Measurements from ENCODE around the gene DPP10. TPM values are rescaled to one million over a fixed set of nuclear protein-coding genes. Genes with fewer than 3 reads are reported as not detected.

DPP10 gene
- total and polyA plus RNA-seq, 9 donors: 0.26 to 2.1 (median 0.83) TPM

DNA sequence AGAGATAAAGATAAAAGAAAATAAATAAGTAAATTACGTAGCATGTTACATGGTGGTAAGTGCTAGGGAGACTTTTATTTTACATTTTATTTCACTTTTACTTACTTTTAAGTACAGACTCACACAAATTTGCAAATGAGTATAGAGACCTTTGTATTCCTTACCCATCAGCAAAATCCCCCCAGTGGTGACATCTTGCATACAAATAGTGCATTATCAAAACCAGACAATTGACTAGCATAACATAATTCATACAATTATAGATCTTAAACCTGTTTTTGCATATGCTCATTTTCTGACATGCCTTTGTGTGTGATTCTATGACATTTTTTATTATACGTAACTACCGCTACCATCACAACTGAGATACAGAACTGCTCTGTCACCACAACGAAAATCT is 1099.4 kb downstream of the DPP10 start:
- WGBS (ENCODE audit: insufficient coverage): no CpG with 5 or more reads among the region's 4 CpGs
- H3K27ac ChIP-seq (ENCODE audit: low read length): no peak overlapping the region
- no peak overlapping the region for H3K4me3 ChIP-seq (ENCODE audit: low read length)
- H3K36me3 ChIP-seq (ENCODE audit: control insufficient read depth, insufficient read depth, low read length): no peaks in the 10 kb centered on the region
- no peaks in the 10 kb centered on the region for H3K27me3 ChIP-seq (ENCODE audit: control insufficient read depth, insufficient read depth, low read length)
- no peak for DNase-seq
- H3K9me3 ChIP-seq (replicated peaks; ENCODE audit: control insufficient read depth, low read depth, low read length): no peaks in the 10 kb centered on the region
- no peaks in the 10 kb centered on the region for H3K4me1 ChIP-seq (ENCODE audit: control insufficient read depth, insufficient read depth, low read length)

- H3K4me1 ChIP-seq (ENCODE audit: control insufficient read depth, insufficient read depth, low read length): no peaks in the 10 kb centered on the region
- DNase-seq: no peak
- WGBS (ENCODE audit: insufficient coverage): 21% methylated on average over 1 of the region's 1 CpG
- H3K4me3 ChIP-seq (ENCODE audit: low read length): no peak overlapping the region
- H3K27ac ChIP-seq (ENCODE audit: low read length): no peak overlapping the region
- no peaks in the 10 kb centered on the region for H3K9me3 ChIP-seq (replicated peaks; ENCODE audit: control insufficient read depth, low read depth, low read length)
- H3K27me3 ChIP-seq (ENCODE audit: control insufficient read depth, insufficient read depth, low read length): no peaks in the 10 kb centered on the region
- H3K36me3 ChIP-seq (ENCODE audit: control insufficient read depth, insufficient read depth, low read length): no peaks in the 10 kb centered on the region
Observed at GRCh38 chr2:115542331-115542730, 1099.9 kb downstream of the DPP10 start.

DNA sequence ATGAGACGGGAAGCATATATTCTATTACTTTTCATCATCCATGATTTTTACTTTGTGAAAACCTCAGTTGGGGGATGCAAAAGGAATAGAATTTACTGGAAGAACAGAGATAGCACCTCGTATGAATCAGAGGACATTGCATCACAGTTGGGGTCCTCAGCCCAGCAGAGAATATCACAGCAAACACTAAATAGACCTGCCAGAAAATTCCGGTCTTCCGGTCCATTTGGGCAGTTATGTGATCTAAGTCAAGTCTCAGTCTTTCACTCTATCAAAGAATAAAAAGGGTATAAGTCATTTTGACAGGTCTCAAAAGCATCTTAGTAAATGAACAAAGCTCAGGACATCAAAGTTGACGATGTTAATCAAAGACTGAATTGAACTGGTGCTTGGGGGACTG is 1100.6 kb downstream of the DPP10 start:
- H3K27me3 ChIP-seq (ENCODE audit: control insufficient read depth, insufficient read depth, low read length): no peaks in the 10 kb centered on the region
- no peak overlapping the region for H3K27ac ChIP-seq (ENCODE audit: low read length)
- DNase-seq: no peak
- H3K9me3 ChIP-seq (replicated peaks; ENCODE audit: control insufficient read depth, low read depth, low read length): no peaks in the 10 kb centered on the region
- no peaks in the 10 kb centered on the region for H3K4me1 ChIP-seq (ENCODE audit: control insufficient read depth, insufficient read depth, low read length)
- H3K36me3 ChIP-seq (ENCODE audit: control insufficient read depth, insufficient read depth, low read length): no peaks in the 10 kb centered on the region
- H3K4me3 ChIP-seq (ENCODE audit: low read length): no peak overlapping the region
- no CpG with 5 or more reads among the region's 5 CpGs for WGBS (ENCODE audit: insufficient coverage)

- Histone ChIP-seq H3K27ac (ENCODE audit: low read length) (no peak overlapping the region), H3K4me3 (ENCODE audit: low read length) (no peak overlapping the region), H3K4me1 (ENCODE audit: control insufficient read depth, insufficient read depth, low read length) (no peaks in the 10 kb centered on the region), H3K36me3 (ENCODE audit: control insufficient read depth, insufficient read depth, low read length) (no peaks in the 10 kb centered on the region), H3K27me3 (ENCODE audit: control insufficient read depth, insufficient read depth, low read length) (no peaks in the 10 kb centered on the region), H3K9me3 (replicated peaks; ENCODE audit: control insufficient read depth, low read depth, low read length) (no peaks in the 10 kb centered on the region)
- DNase-seq: no peak
- no CpG with 5 or more reads among the region's 4 CpGs for WGBS (ENCODE audit: insufficient coverage)
Observed at GRCh38 chr2:115543461-115543860, 1101.0 kb downstream of the DPP10 start.

DNA sequence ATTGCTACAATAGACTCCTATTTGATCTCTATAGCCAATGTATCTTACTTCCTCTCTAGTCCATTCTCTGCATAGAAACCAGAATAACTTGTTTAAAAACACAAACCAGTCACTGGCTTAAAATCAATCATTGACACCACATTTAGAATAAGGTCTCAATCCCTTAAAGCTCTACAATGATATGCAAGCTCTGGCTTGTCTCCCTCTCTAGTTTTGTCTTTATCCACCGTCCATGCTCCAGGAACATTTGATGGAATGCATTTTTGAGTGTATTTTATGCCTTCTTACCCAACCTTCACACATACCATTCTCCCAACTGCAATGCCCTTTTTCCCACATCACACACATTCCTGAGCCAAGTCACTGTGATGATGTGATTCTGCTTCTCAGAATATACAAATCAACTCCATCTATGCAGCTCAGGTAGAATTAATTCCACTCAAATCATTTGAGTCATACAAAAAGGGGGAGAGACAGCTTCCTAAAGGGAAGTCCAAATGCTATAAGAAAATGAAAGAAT is 1107.2 kb downstream of the DPP10 start:
- no peaks in the 10 kb centered on the region for H3K4me1 ChIP-seq (ENCODE audit: control insufficient read depth, insufficient read depth, low read length)
- WGBS (ENCODE audit: insufficient coverage): no CpG with 5 or more reads among the region's 1 CpG
- H3K27ac ChIP-seq (ENCODE audit: low read length): no peak overlapping the region
- H3K4me3 ChIP-seq (ENCODE audit: low read length): no peak overlapping the region
- DNase-seq: no peak
- no peaks in the 10 kb centered on the region for H3K36me3 ChIP-seq (ENCODE audit: control insufficient read depth, insufficient read depth, low read length)
- H3K27me3 ChIP-seq (ENCODE audit: control insufficient read depth, insufficient read depth, low read length): no peaks in the 10 kb centered on the region
- H3K9me3 ChIP-seq (replicated peaks; ENCODE audit: control insufficient read depth, low read depth, low read length): no peaks in the 10 kb centered on the region

GRCh38 chr2:115552726-115553125 is 1110.3 kb downstream of the DPP10 start:
- no CpG with 5 or more reads among the region's 2 CpGs for WGBS (ENCODE audit: insufficient coverage)
- H3K4me3 ChIP-seq (ENCODE audit: low read length): no peak overlapping the region
- H3K27ac ChIP-seq (ENCODE audit: low read length): no peak overlapping the region
- no peaks in the 10 kb centered on the region for H3K4me1 ChIP-seq (ENCODE audit: control insufficient read depth, insufficient read depth, low read length)
- H3K36me3 ChIP-seq (ENCODE audit: control insufficient read depth, insufficient read depth, low read length): no peaks in the 10 kb centered on the region
- DNase-seq: no peak
- H3K27me3 ChIP-seq (ENCODE audit: control insufficient read depth, insufficient read depth, low read length): no peaks in the 10 kb centered on the region
- H3K9me3 ChIP-seq (replicated peaks; ENCODE audit: control insufficient read depth, low read depth, low read length): no peaks in the 10 kb centered on the region

- DNase-seq: no peak
- Histone ChIP-seq H3K4me3 (ENCODE audit: low read length) (no peak overlapping the region), H3K27ac (ENCODE audit: low read length) (no peak overlapping the region), H3K9me3 (replicated peaks; ENCODE audit: control insufficient read depth, low read depth, low read length) (no peaks in the 10 kb centered on the region), H3K36me3 (ENCODE audit: control insufficient read depth, insufficient read depth, low read length) (no peaks in the 10 kb centered on the region), H3K27me3 (ENCODE audit: control insufficient read depth, insufficient read depth, low read length) (no peaks in the 10 kb centered on the region), H3K4me1 (ENCODE audit: control insufficient read depth, insufficient read depth, low read length) (no peaks in the 10 kb centered on the region)
Observed at GRCh38 chr2:115554153-115554552, 1111.7 kb downstream of the DPP10 start.

- Histone ChIP-seq H3K27me3 (ENCODE audit: control insufficient read depth, insufficient read depth, low read length) (no peaks in the 10 kb centered on the region), H3K4me3 (ENCODE audit: low read length) (no peak overlapping the region), H3K27ac (ENCODE audit: low read length) (no peak overlapping the region), H3K4me1 (ENCODE audit: control insufficient read depth, insufficient read depth, low read length) (no peaks in the 10 kb centered on the region), H3K9me3 (replicated peaks; ENCODE audit: control insufficient read depth, low read depth, low read length) (no peaks in the 10 kb centered on the region), H3K36me3 (ENCODE audit: control insufficient read depth, insufficient read depth, low read length) (no peaks in the 10 kb centered on the region)
- no CpG with 5 or more reads among the region's 1 CpG for WGBS (ENCODE audit: insufficient coverage)
- DNase-seq: no peak
Observed at GRCh38 chr2:115558725-115559124, 1116.3 kb downstream of the DPP10 start.

GRCh38 chr2:115560666-115561065 is 1118.2 kb downstream of the DPP10 start:
- Histone ChIP-seq H3K4me3 (ENCODE audit: low read length) (no peak overlapping the region), H3K27me3 (ENCODE audit: control insufficient read depth, insufficient read depth, low read length) (no peaks in the 10 kb centered on the region), H3K4me1 (ENCODE audit: control insufficient read depth, insufficient read depth, low read length) (no peaks in the 10 kb centered on the region), H3K9me3 (replicated peaks; ENCODE audit: control insufficient read depth, low read depth, low read length) (no peaks in the 10 kb centered on the region), H3K27ac (ENCODE audit: low read length) (no peak overlapping the region), H3K36me3 (ENCODE audit: control insufficient read depth, insufficient read depth, low read length) (no peaks in the 10 kb centered on the region)
- no peak for DNase-seq
- WGBS (ENCODE audit: insufficient coverage): no CpG with 5 or more reads among the region's 4 CpGs

DNA sequence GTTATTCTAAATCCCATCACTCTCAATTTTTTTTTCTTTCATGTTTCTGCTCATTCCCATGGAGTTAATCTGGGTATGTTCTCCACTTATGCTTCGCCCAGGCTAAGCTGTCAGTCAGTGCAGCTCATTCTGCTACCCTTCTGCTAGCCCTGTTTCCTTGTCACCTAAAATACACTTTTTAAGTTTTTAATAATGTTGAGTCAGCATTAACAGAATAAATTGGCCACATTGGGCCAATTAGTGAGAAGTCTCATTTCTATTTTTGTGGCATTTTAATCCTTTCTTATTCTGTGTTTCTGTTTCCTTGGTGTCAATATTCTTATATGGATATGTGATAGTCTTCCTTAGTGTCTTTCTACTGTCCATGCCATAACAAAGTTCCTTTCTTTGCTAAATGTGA is 1126.2 kb downstream of the DPP10 start:
- DNase-seq: no peak
- no peaks in the 10 kb centered on the region for H3K36me3 ChIP-seq (ENCODE audit: control insufficient read depth, insufficient read depth, low read length)
- H3K27me3 ChIP-seq (ENCODE audit: control insufficient read depth, insufficient read depth, low read length): no peaks in the 10 kb centered on the region
- H3K27ac ChIP-seq (ENCODE audit: low read length): no peak overlapping the region
- H3K4me3 ChIP-seq (ENCODE audit: low read length): no peak overlapping the region
- no peaks in the 10 kb centered on the region for H3K4me1 ChIP-seq (ENCODE audit: control insufficient read depth, insufficient read depth, low read length)
- WGBS (ENCODE audit: insufficient coverage): no CpG with 5 or more reads among the region's 1 CpG
- no peaks in the 10 kb centered on the region for H3K9me3 ChIP-seq (replicated peaks; ENCODE audit: control insufficient read depth, low read depth, low read length)

GRCh38 chr2:115569547-115569946 is 1127.1 kb downstream of the DPP10 start:
- no peaks in the 10 kb centered on the region for H3K36me3 ChIP-seq (ENCODE audit: control insufficient read depth, insufficient read depth, low read length)
- WGBS (ENCODE audit: insufficient coverage): no CpG with 5 or more reads among the region's 2 CpGs
- H3K4me1 ChIP-seq (ENCODE audit: control insufficient read depth, insufficient read depth, low read length): no peaks in the 10 kb centered on the region
- H3K4me3 ChIP-seq (ENCODE audit: low read length): no peak overlapping the region
- no peak overlapping the region for H3K27ac ChIP-seq (ENCODE audit: low read length)
- no peaks in the 10 kb centered on the region for H3K9me3 ChIP-seq (replicated peaks; ENCODE audit: control insufficient read depth, low read depth, low read length)
- DNase-seq: no peak
- no peaks in the 10 kb centered on the region for H3K27me3 ChIP-seq (ENCODE audit: control insufficient read depth, insufficient read depth, low read length)

All from muscle of leg (tissue), 11 donors.